CD4-positive, alpha-beta T cell (primary cell): ENCODE measurements around the gene TEKT3. TPM values are rescaled to one million over a fixed set of nuclear protein-coding genes. Genes with fewer than 3 reads are reported as not detected.

Source experiments
- ATAC-seq: fragments of 200-7000 bp; cut with Tn5 transposase; one replicate; pipeline ENCODE4 v1.10.0; 2022; ENCODE audit warnings: mild to moderate bottlenecking; ENCODE audit not compliant: poor library complexity
- CTCF ChIA-PET: fragments of 350-600 bp; sonication (Branson Sonifier 250); formaldehyde crosslinking; loops from one replicate; lab custom pipeline; 2021; ENCODE audit warnings: antibody characterized with exemption, inconsistent platforms; lab: Charles Lee
- POLR2A ChIA-PET: fragments of 350-600 bp; sonication (Branson Sonifier 250); formaldehyde crosslinking; loops from one replicate; lab custom pipeline; 2021; ENCODE audit warnings: antibody characterized with exemption, inconsistent platforms; lab: Charles Lee
- DNase-seq, 14 experiments: peaks; one replicate each; pipeline ENCODE4 v3.0.0-alpha.2; 2013 to 2020; ENCODE audit warnings: mixed read lengths in 2 of 14
- H3K27ac ChIP-seq, 2 donors: one replicate each; pipeline versions ENCODE4 v1.5.1 to v1.7.0; 2013; ENCODE audit warnings: low read length in 2 of 2, low read depth in 1 of 2, mild to moderate bottlenecking in 1 of 2
- H3K27me3 ChIP-seq, 2 experiments: 1 replicate in 1 of 2; 2 replicates in 1 of 2; pipeline versions ENCODE4 v1.6.1 to v1.7.0; 2013; ENCODE audit warnings: low read length in 2 of 2, control low read depth in 1 of 2, mild to moderate bottlenecking in 1 of 2, moderate library complexity in 1 of 2; ENCODE audit not compliant: insufficient read depth in 2 of 2, control insufficient read depth in 1 of 2
- H3K36me3 ChIP-seq: one replicate; pipeline ENCODE4 v1.6.1; 2013; ENCODE audit warnings: low read length, control low read depth; ENCODE audit not compliant: insufficient read depth
- H3K4me1 ChIP-seq: one replicate; pipeline ENCODE4 v1.6.1; 2013; ENCODE audit warnings: low read length, control low read depth; ENCODE audit not compliant: insufficient read depth
- H3K4me3 ChIP-seq: one replicate; pipeline ENCODE4 v1.5.1; 2013; ENCODE audit warnings: mild to moderate bottlenecking, low read length, moderate library complexity
- H3K9me3 ChIP-seq, 2 experiments: 1 replicate in 1 of 2; 2 replicates in 1 of 2; pipeline versions ENCODE4 v1.6.1 to v1.7.0; 2013; ENCODE audit warnings: low read length in 2 of 2, mild to moderate bottlenecking in 2 of 2, control low read depth in 1 of 2, moderate library complexity in 1 of 2; ENCODE audit not compliant: control insufficient read depth in 1 of 2, insufficient read depth in 1 of 2
- H3K27ac Mint-ChIP-seq: one replicate; pipeline ENCODE4 v1.8.0; 2020; ENCODE audit warnings: mixed read lengths
- H3K27me3 Mint-ChIP-seq: one replicate; pipeline ENCODE4 v1.8.0; 2021; ENCODE audit warnings: mixed read lengths
- H3K36me3 Mint-ChIP-seq: one replicate; pipeline ENCODE4 v1.8.0; 2021; ENCODE audit warnings: low read depth, mixed read lengths
- H3K4me1 Mint-ChIP-seq: one replicate; pipeline ENCODE4 v1.8.0; 2021; ENCODE audit warnings: low read depth, mixed read lengths
- H3K4me3 Mint-ChIP-seq: one replicate; pipeline ENCODE4 v1.8.0; 2020; ENCODE audit warnings: mild to moderate bottlenecking, mixed read lengths
- H3K9me3 Mint-ChIP-seq: one replicate; pipeline ENCODE4 v1.8.0; 2020; ENCODE audit warnings: mixed read lengths
- CTCF ChIP-seq: fragments of 200-600 bp; IDR thresholded peaks from one replicate; pipeline ENCODE4 v1.8.0; 2022; ENCODE audit warnings: antibody characterized with exemption, mild to moderate bottlenecking
- intact Hi-C, 2 experiments: fragments of 100-400 bp; cut with DNase I in 1 of 2; cut with micrococcal nuclease in 1 of 2; formaldehyde crosslinking; loops; one replicate each; pipeline versions ENCODE4 v1.15.1 to v1.9.0; 2023 to 2025; cut with DNase I, micrococcal nuclease
- total RNA-seq, 174 experiments: library from RNA in 2 of 174; stranded (reverse) in 2 of 174; gene quantifications; one replicate each; pipeline ENCODE4 v1.2.3 and lab custom pipeline; 2021 to 2026

The TEKT3 gene
- total RNA-seq, 2 experiments from 2014 or later: not detected

- Histone ChIP-seq H3K9me3 (no peaks in the 10 kb centered on the region), H3K4me3 (no peak overlapping the region), H3K27ac (no peak overlapping the region), H3K4me1 (no peaks in the 10 kb centered on the region), H3K27me3 (peaks cover under 1 to 15% of the 10 kb centered on the region in 2 experiments), H3K36me3 (no peaks in the 10 kb centered on the region)
- Mint-ChIP-seq H3K27me3 (peaks cover 23% of the 10 kb centered on the region), H3K9me3 (no peaks in the 10 kb centered on the region), H3K36me3 (no peaks in the 10 kb centered on the region), H3K4me3 (no peak overlapping the region), H3K4me1 (no peaks in the 10 kb centered on the region), H3K27ac (no peak overlapping the region)
- intact Hi-C loops: loop anchor here in 1 of 2 experiments (10.0 kb wide), 1 partner anchor 56 kb away; no protein-coding TSS in a partner anchor
- TF ChIP-seq CTCF: no peak
- ChIA-PET POLR2A (no interaction called here), CTCF (no interaction called here)
- ATAC-seq (no peak), DNase-seq (no peak)
Measured at GRCh38 chr17:15270628-15271381, 70.6 kb downstream of the TEKT3 start.

GRCh38 chr17:15269780-15270089 is 71.7 kb downstream of the TEKT3 start:
- peaks cover 12 to 21% of the 10 kb centered on the region in 2 experiments for H3K27me3 ChIP-seq
- ATAC-seq (no peak), DNase-seq (no peak)
- Mint-ChIP-seq H3K27ac (no peak overlapping the region), H3K36me3 (no peaks in the 10 kb centered on the region), H3K4me1 (no peaks in the 10 kb centered on the region), H3K9me3 (no peaks in the 10 kb centered on the region), H3K27me3 (peaks cover 34% of the 10 kb centered on the region), H3K4me3 (no peak overlapping the region)
- no peak for TF ChIP-seq CTCF
- no peaks in the 10 kb centered on the region for H3K4me1 ChIP-seq
- ChIA-PET CTCF (no interaction called here), POLR2A (no interaction called here)
- H3K9me3 ChIP-seq: no peaks in the 10 kb centered on the region
- H3K27ac ChIP-seq: no peak overlapping the region
- intact Hi-C loops: loop anchor here in 1 of 2 experiments (10.0 kb wide), 1 partner anchor 55 kb away; no protein-coding TSS in a partner anchor
- no peaks in the 10 kb centered on the region for H3K36me3 ChIP-seq
- no peak overlapping the region for H3K4me3 ChIP-seq

GRCh38 chr17:15269087-15269779 is 72.2 kb downstream of the TEKT3 start:
- no peaks in the 10 kb centered on the region for H3K4me1 Mint-ChIP-seq
- H3K9me3 Mint-ChIP-seq: no peaks in the 10 kb centered on the region
- DNase-seq (no peak), ATAC-seq (no peak)
- H3K27ac ChIP-seq: no peak overlapping the region
- intact Hi-C loops: no loop called here
- H3K27me3 ChIP-seq: peaks cover 16 to 25% of the 10 kb centered on the region in 2 experiments
- H3K36me3 Mint-ChIP-seq: no peaks in the 10 kb centered on the region
- TF ChIP-seq CTCF: no peak
- H3K27me3 Mint-ChIP-seq: peaks cover 39% of the 10 kb centered on the region
- H3K4me3 Mint-ChIP-seq: no peak overlapping the region
- ChIA-PET CTCF (no interaction called here), POLR2A (no interaction called here)
- no peaks in the 10 kb centered on the region for H3K4me1 ChIP-seq
- no peak overlapping the region for H3K4me3 ChIP-seq
- H3K9me3 ChIP-seq: no peaks in the 10 kb centered on the region
- H3K36me3 ChIP-seq: no peaks in the 10 kb centered on the region
- no peak overlapping the region for H3K27ac Mint-ChIP-seq
